Measurements from ENCODE around the gene FOXP1. TPM values are rescaled to one million over a fixed set of nuclear protein-coding genes. Genes with fewer than 3 reads are reported as not detected.

FOXP1 gene
- polyA plus RNA-seq, 1 donor (not counting 4 experiments of a cell fraction or from before 2014, with no cell fraction given): 14.6 TPM

- Histone ChIP-seq H3K36me3 (ENCODE audit: control insufficient read depth in 2 of 2, extremely low read depth in 1 of 2, insufficient read depth in 2 of 2, low read length in 2 of 2) (peaks cover 2 to 5% of the 10 kb centered on the region in 2 experiments), H3K9ac (ENCODE audit: control insufficient read depth, extremely low read depth, insufficient read depth, low read length) (no peak overlapping the region), H3K79me2 (ENCODE audit: control insufficient read depth, insufficient read depth, low read length) (no peaks in the 10 kb centered on the region), H3K27ac (ENCODE audit: control insufficient read depth, insufficient read depth, low read length) (no peak overlapping the region), H3K9me3 (ENCODE audit: control insufficient read depth, low read depth, low read length) (no peaks in the 10 kb centered on the region), H3K4me3 (ENCODE audit: control insufficient read depth in 2 of 3, extremely low read depth in 1 of 3, insufficient read depth in 2 of 3, low read depth in 1 of 3, low read length in 3 of 3) (no peak overlapping the region), H3K4me2 (ENCODE audit: control insufficient read depth, extremely low read depth, insufficient read depth, low read depth, low read length) (no peak overlapping the region), H3K27me3 (ENCODE audit: control insufficient read depth, extremely low read depth, insufficient read depth, low read length) (no peaks in the 10 kb centered on the region), H4K20me1 (ENCODE audit: control insufficient read depth, extremely low read depth, insufficient read depth, low read length) (no peaks in the 10 kb centered on the region), H2AFZ (ENCODE audit: control insufficient read depth, low read length) (no peak overlapping the region), H3K9me1 (ENCODE audit: control insufficient read depth, extremely low read depth, insufficient read depth, low read length) (no peaks in the 10 kb centered on the region), H3K4me1 (ENCODE audit: control insufficient read depth, extremely low read depth, insufficient read depth, low read length) (peaks cover 18% of the 10 kb centered on the region)
- dilution Hi-C loops (cut with MboI; ENCODE audit: extremely low pct_ligation_motif_present, low sequenced_read_pairs): no loop called here
- DNase-seq (ENCODE audit: low read depth, low spot score) (no peak), FAIRE-seq (no peak)
- TF ChIP-seq, protein P1, sequence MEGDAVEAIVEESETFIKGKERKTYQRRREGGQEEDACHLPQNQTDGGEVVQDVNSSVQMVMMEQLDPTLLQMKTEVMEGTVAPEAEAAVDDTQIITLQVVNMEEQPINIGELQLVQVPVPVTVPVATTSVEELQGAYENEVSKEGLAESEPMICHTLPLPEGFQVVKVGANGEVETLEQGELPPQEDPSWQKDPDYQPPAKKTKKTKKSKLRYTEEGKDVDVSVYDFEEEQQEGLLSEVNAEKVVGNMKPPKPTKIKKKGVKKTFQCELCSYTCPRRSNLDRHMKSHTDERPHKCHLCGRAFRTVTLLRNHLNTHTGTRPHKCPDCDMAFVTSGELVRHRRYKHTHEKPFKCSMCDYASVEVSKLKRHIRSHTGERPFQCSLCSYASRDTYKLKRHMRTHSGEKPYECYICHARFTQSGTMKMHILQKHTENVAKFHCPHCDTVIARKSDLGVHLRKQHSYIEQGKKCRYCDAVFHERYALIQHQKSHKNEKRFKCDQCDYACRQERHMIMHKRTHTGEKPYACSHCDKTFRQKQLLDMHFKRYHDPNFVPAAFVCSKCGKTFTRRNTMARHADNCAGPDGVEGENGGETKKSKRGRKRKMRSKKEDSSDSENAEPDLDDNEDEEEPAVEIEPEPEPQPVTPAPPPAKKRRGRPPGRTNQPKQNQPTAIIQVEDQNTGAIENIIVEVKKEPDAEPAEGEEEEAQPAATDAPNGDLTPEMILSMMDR (optimal IDR thresholded peaks at IDR 0.05 in 1 of 3, IDR thresholded peaks at IDR 0.05 in 1 of 3, conservative IDR thresholded peaks at IDR 0.05 in 1 of 3; ENCODE audit: extremely low read depth in 1 of 3, insufficient read depth in 2 of 3, low read length in 3 of 3): no peak
These were observed 594.4 kb downstream of the FOXP1 start for GRCh38 chr3:70989174-70989573.

GRCh38 chr3:70988111-70988510 is 595.4 kb downstream of the FOXP1 start:
- no peak overlapping the region for H2AFZ ChIP-seq (ENCODE audit: control insufficient read depth, low read length)
- H3K4me3 ChIP-seq (ENCODE audit: control insufficient read depth in 2 of 3, extremely low read depth in 1 of 3, insufficient read depth in 2 of 3, low read depth in 1 of 3, low read length in 3 of 3): no peak overlapping the region
- no peaks in the 10 kb centered on the region for H4K20me1 ChIP-seq (ENCODE audit: control insufficient read depth, extremely low read depth, insufficient read depth, low read length)
- no peaks in the 10 kb centered on the region for H3K9me3 ChIP-seq (ENCODE audit: control insufficient read depth, low read depth, low read length)
- TF ChIP-seq, protein P1 (optimal IDR thresholded peaks at IDR 0.05 in 1 of 3, IDR thresholded peaks at IDR 0.05 in 1 of 3, conservative IDR thresholded peaks at IDR 0.05 in 1 of 3; ENCODE audit: extremely low read depth in 1 of 3, insufficient read depth in 2 of 3, low read length in 3 of 3): no peak
- TF ChIP-seq EZH2 (IDR thresholded peaks at IDR 0.05; ENCODE audit: low read length): no peak
- no peak overlapping the region for H3K4me2 ChIP-seq (ENCODE audit: control insufficient read depth, extremely low read depth, insufficient read depth, low read depth, low read length)
- no peak overlapping the region for H3K27ac ChIP-seq (ENCODE audit: control insufficient read depth, insufficient read depth, low read length)
- no peaks in the 10 kb centered on the region for H3K79me2 ChIP-seq (ENCODE audit: control insufficient read depth, insufficient read depth, low read length)
- H3K9me1 ChIP-seq (ENCODE audit: control insufficient read depth, extremely low read depth, insufficient read depth, low read length): no peaks in the 10 kb centered on the region
- no peak overlapping the region for H3K9ac ChIP-seq (ENCODE audit: control insufficient read depth, extremely low read depth, insufficient read depth, low read length)
- dilution Hi-C loops (cut with MboI; ENCODE audit: extremely low pct_ligation_motif_present, low sequenced_read_pairs): no loop called here
- DNase-seq (ENCODE audit: low read depth, low spot score) (no peak), FAIRE-seq (no peak)
- H3K36me3 ChIP-seq (ENCODE audit: control insufficient read depth in 2 of 2, extremely low read depth in 1 of 2, insufficient read depth in 2 of 2, low read length in 2 of 2): peaks cover 2 to 5% of the 10 kb centered on the region in 2 experiments
- H3K4me1 ChIP-seq (ENCODE audit: control insufficient read depth, extremely low read depth, insufficient read depth, low read length): peaks cover 18% of the 10 kb centered on the region
- H3K27me3 ChIP-seq (ENCODE audit: control insufficient read depth, extremely low read depth, insufficient read depth, low read length): no peaks in the 10 kb centered on the region

All from keratinocyte (primary cell).